Peyer's patch (tissue), 4 donors: Measurements from ENCODE around the gene COMTD1.
"Not testable (repeated sequence)": the region's sequence is repeated elsewhere in the genome, so short reads cannot be mapped to it uniquely, and the experiment has no call there.

Experiments used
- CTCF ChIP-seq, 6 experiments: fragments of 450-650 bp in 4 of 6; fragments of 200-600 bp in 2 of 6; sonication (generic) in 1 of 6; IDR thresholded peaks; one replicate each; pipeline ENCODE4 v1.5.1; 2017 to 2019; ENCODE audit warnings: antibody characterized with exemption in 6 of 6, mild to moderate bottlenecking in 3 of 6, moderate library complexity in 1 of 6
- POLR2A ChIP-seq, 2 donors: fragments of 450-650 bp; IDR thresholded peaks; one replicate each; pipeline ENCODE4 v1.5.1; 2017; ENCODE audit warnings: antibody characterized with exemption in 2 of 2, mild to moderate bottlenecking in 2 of 2, moderate library complexity in 2 of 2

DNA sequence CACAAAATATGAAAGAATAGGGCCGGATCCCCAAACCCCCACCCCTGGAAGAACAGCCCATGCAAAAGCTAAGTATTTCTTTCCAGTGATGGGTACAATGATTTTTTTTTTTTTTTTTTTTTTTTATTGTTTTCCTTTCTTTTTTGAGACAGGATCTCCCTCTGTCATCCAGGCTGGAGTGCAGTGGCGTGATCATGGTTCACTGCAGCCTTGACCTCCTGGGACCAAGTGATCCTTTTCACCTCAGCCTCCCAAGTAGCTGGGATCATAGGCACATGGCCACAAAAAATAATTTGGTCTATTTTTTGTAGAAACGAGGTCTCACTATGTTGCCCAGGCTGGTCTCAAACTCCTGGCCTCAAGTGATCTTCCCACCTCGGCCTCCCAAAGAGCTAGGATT lies 41.1 kb downstream of the COMTD1 start:
- TF ChIP-seq CTCF, POLR2A (IDR thresholded peaks at IDR 0.05): not testable (repeated sequence)
